Keratinocyte (primary cell): ENCODE results near the gene ADGRG6.

Source experiments
- CTCF ChIP-seq, 3 experiments: IDR thresholded peaks in 1 of 3; conservative IDR thresholded peaks in 1 of 3; optimal IDR thresholded peaks in 1 of 3; 2 replicates in 2 of 3; 3 replicates in 1 of 3; pipeline versions ENCODE3 to v1.5.1; 2011; ENCODE audit warnings: low read length in 3 of 3, mild to moderate bottlenecking in 3 of 3, moderate library complexity in 2 of 3, control low read depth in 1 of 3, inconsistent platforms in 1 of 3; ENCODE audit not compliant: insufficient read depth in 2 of 3; ENCODE audit errors: extremely low read depth in 1 of 3
- EZH2 ChIP-seq: IDR thresholded peaks from one replicate; pipeline ENCODE4 v1.6.1; 2012; ENCODE audit warnings: inconsistent platforms, mild to moderate bottlenecking, low read length, moderate library complexity

- TF ChIP-seq CTCF (optimal IDR thresholded peaks at IDR 0.05 in 1 of 3, IDR thresholded peaks at IDR 0.05 in 1 of 3, conservative IDR thresholded peaks at IDR 0.05 in 1 of 3; ENCODE audit: extremely low read depth in 1 of 3, insufficient read depth in 2 of 3, low read length in 3 of 3) (no peak), EZH2 (no peak)
Observed at GRCh38 chr6:142374965-142375733, 73.3 kb downstream of the ADGRG6 start.
